Smooth muscle cell (in vitro differentiated cells): ENCODE results near the gene SDR42E2. TPM values are rescaled to one million over a fixed set of nuclear protein-coding genes. Genes with fewer than 3 reads are reported as not detected.
"Not testable (repeated sequence)": the region's sequence is repeated elsewhere in the genome, so short reads cannot be mapped to it uniquely, and the experiment has no call there.

ENCODE experiments used
- DNase-seq: peaks from one replicate; lab custom pipeline; 2025; ENCODE audit not compliant: unreplicated experiment; lab: John Stamatoyannopoulos, UW
- H2AFZ ChIP-seq: fragments of 200-600 bp; sonication (generic); 2 replicates; pipeline ENCODE4 v1.6.0; 2016; ENCODE audit warnings: antibody characterized with exemption, low read depth, mild to moderate bottlenecking
- H3F3A ChIP-seq: fragments of 200-600 bp; sonication (generic); 2 replicates; pipeline ENCODE4 v1.6.0; 2017; ENCODE audit warnings: antibody characterized with exemption, low read depth
- H3K27ac ChIP-seq: fragments of 200-600 bp; sonication (generic); 2 replicates; pipeline ENCODE4 v1.5.1; 2016; ENCODE audit warnings: low read depth, mild to moderate bottlenecking
- H3K27me3 ChIP-seq: fragments of 200-600 bp; sonication (generic); 2 replicates; pipeline ENCODE4 v1.6.1; 2016; ENCODE audit warnings: low read depth, mild to moderate bottlenecking
- H3K36me3 ChIP-seq: fragments of 200-600 bp; sonication (generic); 2 replicates; pipeline ENCODE4 v1.5.1; 2016; ENCODE audit warnings: low read depth
- H3K4me1 ChIP-seq: fragments of 200-600 bp; sonication (generic); 2 replicates; pipeline ENCODE4 v1.5.1; 2016; ENCODE audit warnings: low read depth
- H3K4me2 ChIP-seq: fragments of 200-600 bp; sonication (generic); 2 replicates; pipeline ENCODE4 v1.6.0; 2016; ENCODE audit warnings: mild to moderate bottlenecking
- H3K4me3 ChIP-seq: fragments of 200-600 bp; sonication (generic); 2 replicates; pipeline ENCODE4 v1.5.1; 2016; ENCODE audit warnings: mild to moderate bottlenecking
- H3K79me2 ChIP-seq: fragments of 200-600 bp; sonication (generic); 2 replicates; pipeline ENCODE4 v1.6.0; 2016; ENCODE audit warnings: low read depth, mild to moderate bottlenecking
- H3K9ac ChIP-seq: fragments of 200-600 bp; sonication (generic); 2 replicates; pipeline ENCODE4 v1.6.0; 2016; ENCODE audit warnings: low read depth
- H3K9me3 ChIP-seq: fragments of 200-600 bp; sonication (generic); replicated peaks from 2 replicates; pipeline ENCODE4 v1.5.1; 2016; ENCODE audit warnings: low read depth
- H4K20me1 ChIP-seq: fragments of 200-600 bp; sonication (generic); 2 replicates; pipeline ENCODE4 v1.6.0; 2016; ENCODE audit warnings: low read depth
- CTCF ChIP-seq: fragments of 200-600 bp; sonication (generic); IDR thresholded peaks from 2 replicates; pipeline ENCODE4 v1.5.1; 2017; ENCODE audit warnings: borderline replicate concordance, mild to moderate bottlenecking, antibody characterized with exemption; ENCODE audit not compliant: insufficient read depth, poor library complexity, severe bottlenecking
- WGBS: methylation state at CpG from one replicate; pipeline ENCODE4 v1.1.7; 2016; ENCODE audit warnings: low lambda C conversion rate; 5-methylcytosine and 5-hydroxymethylcytosine counted together
- polyA plus RNA-seq: library from polyadenylated mRNA; unstranded; fragments of >200 nt; fragmentation: Nextera tagmentation; extraction: Ambion mirVana; gene quantifications from 2 replicates; pipeline ENCODE4 v1.2.1, GENCODE V29; 2016
- total RNA-seq: library from RNA; depleted of rRNA; stranded (reverse); fragments of >200 nt; gene quantifications from 2 replicates; pipeline ENCODE4 v1.2.3, GENCODE V29; 2014

The SDR42E2 gene
- total and polyA plus RNA-seq, 2 experiments from 2014 or later, result 0.18 TPM; not detected in 1

GRCh38 chr16:22152316-22152715 is 10.0 kb upstream of the SDR42E2 start:
- WGBS, result 94% methylated on average over 11 of the region's 11 CpGs

GRCh38 chr16:22153078-22153477 is 9.2 kb upstream of the SDR42E2 start:
- WGBS, result 82% methylated on average over 7 of the region's 7 CpGs

More at GRCh38 chr16:22152316-22152715, 10.0 kb upstream of the SDR42E2 start:
- H3K27ac ChIP-seq, result no peak overlapping the region
- H3K4me3 ChIP-seq, result no peak overlapping the region
- H3F3A ChIP-seq, result no peaks in the 10 kb centered on the region
- H4K20me1 ChIP-seq, result no peaks in the 10 kb centered on the region
- H3K4me1 ChIP-seq, result no peaks in the 10 kb centered on the region
- no peak overlapping the region for H3K4me2 ChIP-seq
- H3K79me2 ChIP-seq, result no peaks in the 10 kb centered on the region
- no peak for DNase-seq
- TF ChIP-seq CTCF, result no peak
- H3K9me3 ChIP-seq, result no peaks in the 10 kb centered on the region
- H3K36me3 ChIP-seq, result no peaks in the 10 kb centered on the region
- no peak overlapping the region for H3K9ac ChIP-seq
- no peak overlapping the region for H2AFZ ChIP-seq
- no peaks in the 10 kb centered on the region for H3K27me3 ChIP-seq

GRCh38 chr16:22161401-22161800 is 905 bp upstream of the SDR42E2 start:
- Histone ChIP-seq H3K9me3 (no peaks in the 10 kb centered on the region), H3K4me3 (no peak overlapping the region), H3F3A (no peaks in the 10 kb centered on the region), H4K20me1 (no peaks in the 10 kb centered on the region), H3K9ac (no peak overlapping the region), H3K4me1 (no peaks in the 10 kb centered on the region), H3K36me3 (no peaks in the 10 kb centered on the region), H3K4me2 (no peak overlapping the region), H3K27ac (no peak overlapping the region), H3K79me2 (no peaks in the 10 kb centered on the region), H3K27me3 (peaks cover 42% of the 10 kb centered on the region), H2AFZ (no peak overlapping the region)
- DNase-seq, result no peak
- no peak for TF ChIP-seq CTCF

More at GRCh38 chr16:22153078-22153477, 9.2 kb upstream of the SDR42E2 start:
- not testable (repeated sequence) for H3K36me3 ChIP-seq, H4K20me1 ChIP-seq, H3F3A ChIP-seq, H3K9ac ChIP-seq, H3K4me1 ChIP-seq, DNase-seq, H3K4me2 ChIP-seq, H3K27ac ChIP-seq, H3K27me3 ChIP-seq, H3K4me3 ChIP-seq, H3K9me3 ChIP-seq, H3K79me2 ChIP-seq, H2AFZ ChIP-seq

GRCh38 chr16:22162656-22163009 is 327 bp downstream of the SDR42E2 start:
- H3K79me2 ChIP-seq, result no peaks in the 10 kb centered on the region
- no peaks in the 10 kb centered on the region for H3K9me3 ChIP-seq
- H4K20me1 ChIP-seq, result no peaks in the 10 kb centered on the region
- H3F3A ChIP-seq, result no peaks in the 10 kb centered on the region
- H3K36me3 ChIP-seq, result no peaks in the 10 kb centered on the region
- no peak overlapping the region for H2AFZ ChIP-seq
- H3K4me2 ChIP-seq, result peak overlapping the region; percentile 67
- no peak overlapping the region for H3K9ac ChIP-seq
- H3K4me1 ChIP-seq, result no peaks in the 10 kb centered on the region
- H3K4me3 ChIP-seq, result no peak overlapping the region
- 33% methylated on average over 14 of the region's 14 CpGs for WGBS
- H3K27ac ChIP-seq, result no peak overlapping the region
- H3K27me3 ChIP-seq, result peaks cover 42% of the 10 kb centered on the region
- no peak for TF ChIP-seq CTCF
- DNase-seq, result no peak
